ENCODE measurements around the gene EYA2.

The EYA2 gene

DNA sequence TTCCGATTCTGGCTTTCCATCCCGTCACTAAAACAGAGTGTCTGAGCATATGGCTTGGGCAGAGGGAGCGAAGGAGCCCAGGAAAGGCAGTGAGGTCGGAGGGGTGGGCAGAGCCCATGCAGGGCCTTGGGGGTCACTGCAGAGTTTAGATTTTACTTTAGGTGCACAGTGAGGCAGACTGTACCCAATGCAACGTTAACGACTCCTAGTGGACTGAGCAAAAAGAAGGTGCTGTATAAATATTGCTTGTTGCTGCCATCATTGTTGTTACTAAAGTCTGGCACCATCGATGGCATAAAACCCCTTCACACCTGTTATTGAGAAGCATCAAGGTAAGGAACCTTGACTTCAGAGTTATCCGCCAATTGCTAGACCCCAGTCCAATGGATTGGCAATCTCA, 119.0 kb downstream of the EYA2 start:
- Histone ChIP-seq H3K4me3 (IDR thresholded peaks at IDR 0.05; ENCODE audit: insufficient read depth, low read depth, low read length) (no peak overlapping the region), H3K27ac (no peak overlapping the region), H3K79me2 (ENCODE audit: insufficient read depth, low read depth) (no peaks in the 10 kb centered on the region), H2AFZ (ENCODE audit: low read depth) (no peak overlapping the region), H3K36me3 (ENCODE audit: insufficient read depth) (peaks cover 3% of the 10 kb centered on the region; the same call in 1 of the 2 replicates), H3K4me2 (no peak overlapping the region), H3K4me1 (ENCODE audit: low read depth, poor library complexity, severe bottlenecking) (no peaks in the 10 kb centered on the region), H3K27me3 (ENCODE audit: insufficient read depth, low read depth) (no peaks in the 10 kb centered on the region), H3K9ac (no peak overlapping the region), H4K20me1 (ENCODE audit: insufficient read depth) (no peaks in the 10 kb centered on the region; the same call in 1 of the 2 replicates)
- TF ChIP-seq, protein P1, sequence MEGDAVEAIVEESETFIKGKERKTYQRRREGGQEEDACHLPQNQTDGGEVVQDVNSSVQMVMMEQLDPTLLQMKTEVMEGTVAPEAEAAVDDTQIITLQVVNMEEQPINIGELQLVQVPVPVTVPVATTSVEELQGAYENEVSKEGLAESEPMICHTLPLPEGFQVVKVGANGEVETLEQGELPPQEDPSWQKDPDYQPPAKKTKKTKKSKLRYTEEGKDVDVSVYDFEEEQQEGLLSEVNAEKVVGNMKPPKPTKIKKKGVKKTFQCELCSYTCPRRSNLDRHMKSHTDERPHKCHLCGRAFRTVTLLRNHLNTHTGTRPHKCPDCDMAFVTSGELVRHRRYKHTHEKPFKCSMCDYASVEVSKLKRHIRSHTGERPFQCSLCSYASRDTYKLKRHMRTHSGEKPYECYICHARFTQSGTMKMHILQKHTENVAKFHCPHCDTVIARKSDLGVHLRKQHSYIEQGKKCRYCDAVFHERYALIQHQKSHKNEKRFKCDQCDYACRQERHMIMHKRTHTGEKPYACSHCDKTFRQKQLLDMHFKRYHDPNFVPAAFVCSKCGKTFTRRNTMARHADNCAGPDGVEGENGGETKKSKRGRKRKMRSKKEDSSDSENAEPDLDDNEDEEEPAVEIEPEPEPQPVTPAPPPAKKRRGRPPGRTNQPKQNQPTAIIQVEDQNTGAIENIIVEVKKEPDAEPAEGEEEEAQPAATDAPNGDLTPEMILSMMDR (conservative IDR thresholded peaks at IDR 0.05; ENCODE audit: low read depth, low read length): no peak

DNA sequence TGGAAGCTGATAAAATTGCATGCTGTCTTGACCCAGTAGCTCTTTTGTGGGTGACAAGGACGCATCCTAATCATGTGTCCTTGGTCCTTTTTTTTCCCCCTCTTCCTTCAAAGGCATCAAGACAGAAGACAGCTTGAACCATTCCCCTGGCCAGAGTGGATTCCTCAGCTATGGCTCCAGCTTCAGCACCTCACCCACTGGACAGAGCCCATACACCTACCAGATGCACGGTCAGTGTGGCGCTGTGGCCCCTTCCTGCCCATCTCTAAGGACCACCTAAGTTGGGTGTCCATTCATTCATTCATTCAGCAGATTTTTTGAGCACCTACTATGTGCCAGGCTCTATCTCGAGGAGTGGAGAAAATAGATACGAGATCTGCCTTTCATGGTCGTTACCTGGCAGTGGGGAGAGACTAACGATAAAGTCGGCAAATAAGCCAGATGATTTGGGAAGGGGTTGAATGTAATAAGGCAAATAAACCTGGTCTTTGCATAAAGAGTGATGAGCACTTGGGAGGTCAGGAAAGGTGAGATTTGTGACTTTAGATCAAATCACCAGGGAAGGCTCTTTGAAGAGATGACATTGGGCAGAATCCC, 121.5 kb downstream of the EYA2 start:
- Histone ChIP-seq H3K27me3 (ENCODE audit: insufficient read depth, low read depth) (no peaks in the 10 kb centered on the region), H2AFZ (ENCODE audit: low read depth) (no peak overlapping the region), H3K27ac (no peak overlapping the region), H3K4me1 (ENCODE audit: low read depth, poor library complexity, severe bottlenecking) (no peaks in the 10 kb centered on the region), H3K9ac (no peak overlapping the region), H3K79me2 (ENCODE audit: insufficient read depth, low read depth) (no peaks in the 10 kb centered on the region), H3K4me3 (IDR thresholded peaks at IDR 0.05; ENCODE audit: insufficient read depth, low read depth, low read length) (no peak overlapping the region), H3K36me3 (ENCODE audit: insufficient read depth) (no peaks in the 10 kb centered on the region; the same call in 1 of the 2 replicates), H3K4me2 (no peak overlapping the region), H4K20me1 (ENCODE audit: insufficient read depth) (no peaks in the 10 kb centered on the region; the same call in 1 of the 2 replicates)
- TF ChIP-seq, protein P1 (conservative IDR thresholded peaks at IDR 0.05; ENCODE audit: low read depth, low read length): no peak

DNA sequence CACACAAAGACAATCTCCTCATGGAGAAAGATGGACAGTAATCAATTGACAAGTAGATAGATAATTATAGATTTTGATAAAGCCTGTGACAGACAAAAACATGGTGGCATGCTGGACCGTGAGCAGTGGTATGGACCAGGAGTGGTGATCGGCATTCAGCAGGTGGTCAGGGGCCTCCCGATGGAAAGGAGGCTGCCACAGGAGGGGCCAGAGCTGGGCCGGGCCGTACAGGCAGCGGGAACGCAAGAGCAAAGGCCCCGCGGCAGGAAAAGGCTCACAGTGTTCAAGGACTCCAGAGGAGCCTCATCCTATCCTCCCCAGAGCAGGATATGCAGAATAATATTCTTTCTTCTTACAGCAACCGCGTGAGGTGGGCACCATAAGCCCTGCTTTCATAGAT, 123.7 kb downstream of the EYA2 start:
- H3K4me2 ChIP-seq: no peak overlapping the region
- TF ChIP-seq, protein P1 (conservative IDR thresholded peaks at IDR 0.05; ENCODE audit: low read depth, low read length): no peak
- H3K9ac ChIP-seq: no peak overlapping the region
- H3K4me1 ChIP-seq (ENCODE audit: low read depth, poor library complexity, severe bottlenecking): no peaks in the 10 kb centered on the region
- H3K4me3 ChIP-seq (IDR thresholded peaks at IDR 0.05; ENCODE audit: insufficient read depth, low read depth, low read length): no peak overlapping the region
- H3K36me3 ChIP-seq (ENCODE audit: insufficient read depth): no peaks in the 10 kb centered on the region; the same call in 1 of the 2 replicates
- no peak overlapping the region for H2AFZ ChIP-seq (ENCODE audit: low read depth)
- no peaks in the 10 kb centered on the region for H3K27me3 ChIP-seq (ENCODE audit: insufficient read depth, low read depth)
- H3K27ac ChIP-seq: no peak overlapping the region
- no peaks in the 10 kb centered on the region for H3K79me2 ChIP-seq (ENCODE audit: insufficient read depth, low read depth)
- no peaks in the 10 kb centered on the region for H4K20me1 ChIP-seq (ENCODE audit: insufficient read depth)

DNA sequence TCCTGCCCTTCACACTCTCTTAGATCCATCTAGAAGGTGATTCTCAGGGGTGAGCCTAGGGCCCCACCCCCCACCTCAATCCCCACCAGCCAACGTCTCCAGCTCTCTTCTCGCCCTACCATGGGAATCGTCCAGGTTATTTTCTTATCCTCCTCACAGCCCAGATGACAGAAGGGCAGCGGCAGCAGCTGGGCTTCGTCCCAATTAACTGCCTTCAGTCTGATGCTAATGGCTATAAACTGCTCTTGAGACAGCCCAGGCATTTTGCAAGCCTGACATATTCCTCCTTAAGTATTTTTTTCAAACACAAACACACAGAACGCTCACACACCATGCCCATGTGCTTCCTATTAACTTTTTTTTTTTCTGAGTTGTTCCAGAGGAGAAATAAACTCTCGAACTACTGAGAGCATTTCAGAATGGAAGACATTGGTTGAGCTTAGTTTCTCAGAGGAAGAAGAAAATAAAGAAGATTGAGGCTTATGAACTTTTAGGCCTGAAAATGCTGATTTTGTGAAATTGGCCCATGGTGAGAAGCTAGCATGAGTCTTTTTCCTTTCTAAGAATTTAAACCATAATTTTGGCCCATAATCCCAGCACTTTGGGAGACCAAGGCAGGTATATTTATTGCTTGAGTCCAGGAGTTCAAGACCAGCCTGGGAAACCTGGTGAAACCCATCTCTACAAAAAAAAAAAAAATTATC, 124.6 kb downstream of the EYA2 start:
- no peaks in the 10 kb centered on the region; the same call in 1 of the 2 replicates for H3K36me3 ChIP-seq (ENCODE audit: insufficient read depth)
- TF ChIP-seq, protein P1 (conservative IDR thresholded peaks at IDR 0.05; ENCODE audit: low read depth, low read length): no peak
- H3K4me3 ChIP-seq (IDR thresholded peaks at IDR 0.05; ENCODE audit: insufficient read depth, low read depth, low read length): no peak overlapping the region
- H3K4me1 ChIP-seq (ENCODE audit: low read depth, poor library complexity, severe bottlenecking): no peaks in the 10 kb centered on the region
- H3K27me3 ChIP-seq (ENCODE audit: insufficient read depth, low read depth): no peaks in the 10 kb centered on the region
- H3K9ac ChIP-seq: no peak overlapping the region
- no peak overlapping the region for H3K4me2 ChIP-seq
- no peaks in the 10 kb centered on the region for H4K20me1 ChIP-seq (ENCODE audit: insufficient read depth)
- no peak overlapping the region for H2AFZ ChIP-seq (ENCODE audit: low read depth)
- no peaks in the 10 kb centered on the region for H3K79me2 ChIP-seq (ENCODE audit: insufficient read depth, low read depth)
- no peak overlapping the region for H3K27ac ChIP-seq

All from KMS-11 (cell line).